GM12878 (cell line): ENCODE measurements around the gene SLC25A11. TPM values are rescaled to one million over a fixed set of nuclear protein-coding genes. Genes with fewer than 3 reads are reported as not detected.

Experiments
- ATAC-seq: fragments of 200-7000 bp; cut with Tn5 transposase; 3 replicates; pipeline ENCODE4 v1.9.1; 2020; ENCODE audit warnings: mild to moderate bottlenecking, moderate library complexity
- BruUV-seq: library from RNA; stranded (reverse); fragments of 400-500 nt; replicated peaks from 2 replicates; lab custom pipeline; 2021; lab: Mats Ljungman, UMichigan
- CTCF ChIA-PET: fragments of 300-600 bp; sonication (Branson Sonifier 250); formaldehyde crosslinking; extraction: SDS; loops from one replicate; lab custom pipeline; 2021; ENCODE audit warnings: inconsistent platforms; lab: Yijun Ruan, JAX
- POLR2A ChIA-PET: fragments of 350-600 bp; formaldehyde crosslinking; extraction: SDS; loops from one replicate; lab custom pipeline; 2021; ENCODE audit warnings: inconsistent platforms; lab: Charles Lee
- RAD21 ChIA-PET: fragments of 300-600 bp; sonication (Branson Sonifier 250); formaldehyde crosslinking; loops from one replicate; lab custom pipeline; 2023; ENCODE audit warnings: antibody characterized with exemption; ENCODE audit not compliant: unreplicated experiment; lab: Charles Lee
- SMC1A ChIA-PET: fragments of 300-600 bp; sonication (Branson Sonifier 250); formaldehyde crosslinking; loops from one replicate; lab custom pipeline; 2023; ENCODE audit not compliant: unreplicated experiment, uncharacterized antibody; lab: Charles Lee
- DNase-seq: peaks from one replicate; pipeline ENCODE4 v3.0.0-alpha.2; 2011; ENCODE audit warnings: low read depth, low spot score
- FAIRE-seq: peaks from 3 replicates; lab custom pipeline; 2011; peaks lifted over from hg19 to GRCh38; lab: Jason Lieb, UNC
- H2AFZ ChIP-seq: 2 replicates; pipeline ENCODE4 v1.6.0; 2011; ENCODE audit warnings: low read depth, low read length, control low read depth; ENCODE audit not compliant: control insufficient read depth
- H3K27ac ChIP-seq: 2 replicates; pipeline ENCODE4 v1.5.1; 2011; ENCODE audit warnings: control low read depth; ENCODE audit not compliant: control insufficient read depth, insufficient read depth
- H3K27me3 ChIP-seq, 2 experiments: replicated peaks in 1 of 2; 2 replicates each; pipeline versions ENCODE4 v1.6.0 to v1.6.1; 2011; ENCODE audit warnings: low read length in 1 of 2; ENCODE audit not compliant: control insufficient read depth in 2 of 2, insufficient read depth in 2 of 2
- H3K36me3 ChIP-seq, 2 experiments: 2 replicates each; pipeline ENCODE4 v1.5.1; 2011; ENCODE audit warnings: low read length in 1 of 2; ENCODE audit not compliant: control insufficient read depth in 2 of 2, insufficient read depth in 2 of 2
- H3K4me1 ChIP-seq: 2 replicates; pipeline ENCODE4 v1.6.1; 2011; ENCODE audit warnings: mild to moderate bottlenecking, low read length, moderate library complexity, mixed read lengths; ENCODE audit not compliant: control insufficient read depth, insufficient read depth
- H3K4me2 ChIP-seq: 2 replicates; pipeline ENCODE4 v1.6.0; 2011; ENCODE audit warnings: control low read depth; ENCODE audit not compliant: control insufficient read depth, insufficient read depth
- H3K4me3 ChIP-seq: fragments of 200-600 bp; sonication (generic); 2 replicates; pipeline ENCODE4 v1.5.1; 2016
- H3K79me2 ChIP-seq: 2 replicates; pipeline ENCODE4 v1.6.0; 2011; ENCODE audit warnings: low read length; ENCODE audit not compliant: control insufficient read depth, insufficient read depth
- H3K9ac ChIP-seq: 2 replicates; pipeline ENCODE4 v1.8.0; 2011; ENCODE audit warnings: low read length, control low read depth, mixed read lengths; ENCODE audit not compliant: control insufficient read depth, insufficient read depth
- H3K9me3 ChIP-seq: replicated peaks from 3 replicates; pipeline ENCODE4 v1.5.1; 2011; ENCODE audit warnings: mild to moderate bottlenecking, low read length; ENCODE audit not compliant: control insufficient read depth, insufficient read depth
- H4K20me1 ChIP-seq: 2 replicates; pipeline ENCODE4 v1.6.0; 2011; ENCODE audit not compliant: control insufficient read depth, insufficient read depth
- BMI1 ChIP-seq: fragments of 450-650 bp; IDR thresholded peaks from 2 replicates; pipeline ENCODE4 v1.6.1; 2016; ENCODE audit warnings: mild to moderate bottlenecking, moderate library complexity, borderline replicate concordance
- CBX5 ChIP-seq: sonication (generic); IDR thresholded peaks from 2 replicates; pipeline ENCODE4 v1.6.1; 2016; ENCODE audit warnings: low read depth, moderate library complexity, mild to moderate bottlenecking, inconsistent platforms
- E2F8 ChIP-seq: fragments of 450-650 bp; IDR thresholded peaks from 2 replicates; pipeline ENCODE4 v1.6.1; 2018; ENCODE audit warnings: mild to moderate bottlenecking, low read depth, moderate library complexity; ENCODE audit not compliant: partially characterized antibody
- ESRRA ChIP-seq: IDR thresholded peaks from 2 replicates; pipeline ENCODE4 v1.6.1; 2012; ENCODE audit warnings: mild to moderate bottlenecking, low read length, improper control_type of control experiment
- EZH2 ChIP-seq: IDR thresholded peaks from 2 replicates; pipeline ENCODE4 v1.6.1; 2012; ENCODE audit warnings: low read depth, mild to moderate bottlenecking, control low read depth, inconsistent platforms, low read length, borderline replicate concordance; ENCODE audit not compliant: control insufficient read depth
- KDM1A ChIP-seq: fragments of 200-600 bp; sonication (generic); IDR thresholded peaks from 2 replicates; pipeline ENCODE4 v1.6.1; 2016; ENCODE audit warnings: borderline replicate concordance
- MAX ChIP-seq: IDR thresholded peaks from 2 replicates; pipeline ENCODE4 v1.6.1; 2012; ENCODE audit warnings: low read depth, low read length, improper control_type of control experiment
- MTA2 ChIP-seq: fragments of 450-650 bp; IDR thresholded peaks from 2 replicates; pipeline ENCODE4 v1.6.1; 2016; ENCODE audit warnings: low read depth, mild to moderate bottlenecking, moderate library complexity
- PML ChIP-seq: IDR thresholded peaks from 2 replicates; pipeline ENCODE4 v1.6.1; 2012; ENCODE audit warnings: low read length, inconsistent platforms
- RAD51 ChIP-seq: fragments of 450-650 bp; IDR thresholded peaks from 2 replicates; pipeline ENCODE4 v1.6.1; 2016; ENCODE audit warnings: moderate library complexity, mild to moderate bottlenecking, inconsistent platforms
- RBBP5 ChIP-seq: fragments of 200-600 bp; sonication (generic); conservative IDR thresholded peaks from 2 replicates; pipeline ENCODE4 v1.6.1; 2016
- RELA ChIP-seq: fragments of 450-650 bp; IDR thresholded peaks from 2 replicates; pipeline ENCODE4 v1.8.0; 2014; ENCODE audit warnings: borderline replicate concordance; ENCODE audit not compliant: partially characterized antibody
- RUNX3 ChIP-seq: IDR thresholded peaks from 2 replicates; pipeline ENCODE4 v1.6.1; 2012; ENCODE audit warnings: low read length, inconsistent platforms
- USF1 ChIP-seq: IDR thresholded peaks from 2 replicates; pipeline ENCODE4 v1.6.1; 2011; ENCODE audit warnings: borderline replicate concordance, low read depth, mild to moderate bottlenecking, moderate library complexity, mixed read lengths, low read length; ENCODE audit not compliant: insufficient read depth; ENCODE audit errors: extremely low read length
- ZBTB4 ChIP-seq: fragments of 450-650 bp; formaldehyde crosslinking; IDR thresholded peaks from 2 replicates; pipeline ENCODE4 v1.4.0; 2022; ENCODE audit warnings: mild to moderate bottlenecking, moderate library complexity
- WGBS: methylation state at CpG from one replicate; pipeline ENCODE4 v1.1.6; 2016; ENCODE audit warnings: low lambda C conversion rate; ENCODE audit not compliant: insufficient replicate concordance, insufficient coverage; ENCODE audit errors: missing lambda C conversion rate; 5-methylcytosine and 5-hydroxymethylcytosine counted together
- in situ Hi-C: fragments of 300-500 bp; cut with MboI; formaldehyde crosslinking; loops from 9 replicates; pipeline ENCODE4 v1.14.3; 2018; ENCODE audit warnings: mixed read lengths
- intact Hi-C: fragments of 100-400 bp; cut with micrococcal nuclease; formaldehyde crosslinking; loops from one replicate; pipeline ENCODE4 v1.14.2; 2022; ENCODE audit not compliant: unreplicated experiment
- polyA plus RNA-seq, 11 experiments: library from polyadenylated mRNA; depleted of rRNA in 4 of 11; unstranded in 6 of 11; stranded (reverse) in 5 of 11; fragments of >200 nt; fragmentation: Nextera tagmentation in 4 of 11; fragmentation: Illumina TruSeq in 1 of 11; extraction: Ambion mirVana in 4 of 11; extraction: Trizol in 1 of 11; gene quantifications; 1 replicate in 1 of 11; 2 replicates in 10 of 11; pipeline versions ENCODE4 v1.2.1 to v1.2.3, GENCODE V29; 2011 to 2016; ENCODE audit warnings: inconsistent platforms in 2 of 11, missing spikeins in 2 of 11, low read depth in 1 of 11
- total RNA-seq, 4 experiments: library from RNA; depleted of rRNA in 3 of 4; stranded (reverse); fragments of >200 nt in 3 of 4; fragmentation: Illumina TruSeq in 1 of 4; extraction: Trizol in 1 of 4; gene quantifications; 2 replicates each; pipeline versions ENCODE4 v1.2.1 to v1.2.3, GENCODE V29; 2013 to 2021

The SLC25A11 gene
- total and polyA plus RNA-seq, 10 of the 15 experiments (the other 5 are each of a cell fraction or from before 2014, with no cell fraction given): 5.8 to 142 (median 65.0) TPM

GRCh38 chr17:4966844-4967538, 27.1 kb upstream of the SLC25A11 start:
- Histone ChIP-seq H3K27ac (peak overlapping the region; percentile 100), H3K36me3 (peaks cover 3 to 11% of the 10 kb centered on the region in 2 experiments; a peak in 2 of 4 replicates), H3K27me3 (no peaks in the 10 kb centered on the region), H3K4me3 (peak overlapping the region; percentile 89), H2AFZ (peak overlapping the region; percentile 94), H3K4me1 (peaks cover 14% of the 10 kb centered on the region), H3K9ac (peak overlapping the region; percentile 98), H3K79me2 (peaks cover 29% of the 10 kb centered on the region), H3K4me2 (peak overlapping the region; percentile 78), H3K9me3 (no peaks in the 10 kb centered on the region), H4K20me1 (no peaks in the 10 kb centered on the region)
- ChIA-PET RAD21 (interaction anchor here (0.8 to 6.4 kb wide), 22 partner anchors 9 to 404 kb away, joined by 3 to 73 read pairs (median 4); partner anchors contain the start of genes ARRB2, CAMTA2, ENO3 and INCA1), SMC1A (interaction anchor here (0.7 to 4.3 kb wide), 22 partner anchors 10 to 271 kb away, joined by 3 to 50 read pairs (median 4); partner anchors contain the start of genes CAMTA2, CHRNE, ENO3 and KIF1C), POLR2A (interaction anchor here (0.6 to 8.5 kb wide), 15 partner anchors 11 to 453 kb away, joined by 3 to 272 read pairs (median 5); partner anchors contain the start of genes CAMTA2, ENO3, INCA1 and KIF1C), CTCF (interaction anchor here (0.6 to 3.6 kb wide), 18 partner anchors 10 to 724 kb away, joined by 3 to 28 read pairs (median 6); partner anchors contain the start of genes C1QBP, CAMTA2, CHRNE and ENO3)
- in situ Hi-C loops: no loop called here
- BruUV-seq: TSS peak; percentile 75
- FAIRE-seq (peak; percentile 100), DNase-seq (peak; percentile 100), ATAC-seq (peak; percentile 91)
- under 1% methylated on average over 39 of the region's 42 CpGs for WGBS
- intact Hi-C loops: loop anchor here (1.0 to 5.0 kb wide), 4 partner anchors 18 to 95 kb away; no protein-coding TSS in a partner anchor
- TF ChIP-seq MAX (no peak), MTA2 (no peak), ESRRA (no peak), USF1 (peak; percentile 21), RUNX3 (no peak; the same call in 1 of the 2 replicates), CBX5 (no peak), E2F8 (no peak), EZH2 (no peak), PML (0 out of 2 replicates have a peak, but pooled peaks have one; percentile 5), BMI1 (no peak), RAD51 (no peak), KDM1A (no peak), ZBTB4 (CRISPR knock-in tag) (no peak), RBBP5 (no peak), RELA (no peak)
